Adrenal gland (tissue), 5 donors: Measurements from ENCODE around the gene SLC43A3.

Experiments
- CTCF ChIP-seq, 6 experiments: fragments of 450-650 bp in 4 of 6; fragments of 200-600 bp in 2 of 6; sonication (generic) in 1 of 6; IDR thresholded peaks; 1 replicate in 5 of 6; 2 replicates in 1 of 6; pipeline versions ENCODE4 v1.5.1 to v1.8.0; 2016 to 2021; ENCODE audit warnings: antibody characterized with exemption in 6 of 6, mild to moderate bottlenecking in 2 of 6, moderate library complexity in 1 of 6
- POLR2A ChIP-seq, 2 donors: fragments of 450-650 bp; IDR thresholded peaks; one replicate each; pipeline ENCODE4 v1.6.1; 2017; ENCODE audit warnings: antibody characterized with exemption in 2 of 2, mild to moderate bottlenecking in 2 of 2, moderate library complexity in 1 of 2
- donor health status: DM: no; HTN: no; CAD: no.

- TF ChIP-seq CTCF (IDR thresholded peaks at IDR 0.05) (no peak), POLR2A (IDR thresholded peaks at IDR 0.05) (no peak)
Measured at GRCh38 chr11:57475671-57476046, 48.7 kb upstream of the SLC43A3 start.
